NCI-H345 treated with DMSO at 0.1 percent for 48 hours (cell line): ENCODE results near the gene STK4.
"Not testable (repeated sequence)": the region's sequence is repeated elsewhere in the genome, so short reads cannot be mapped to it uniquely, and the experiment has no call there.

Experiments used
- DNase-seq: peaks from one replicate; lab custom pipeline; 2025; ENCODE audit not compliant: unreplicated experiment; lab: John Stamatoyannopoulos, UW

STK4 gene

GRCh38 chr20:45021631-45022030, 55.3 kb downstream of the STK4 start:
- DNase-seq, result no peak

GRCh38 chr20:45023140-45023539, 56.8 kb downstream of the STK4 start:
- not testable (repeated sequence) for DNase-seq

- DNase-seq, result no peak
Measured at GRCh38 chr20:45028424-45029136, 62.3 kb downstream of the STK4 start.

- DNase-seq, result no peak
Measured at GRCh38 chr20:45029884-45030283, 63.6 kb downstream of the STK4 start.

- DNase-seq, result no peak
Measured at GRCh38 chr20:45032276-45032675, 66.0 kb downstream of the STK4 start.

- no peak for DNase-seq
Measured at GRCh38 chr20:45032781-45033180, 66.5 kb downstream of the STK4 start.

- DNase-seq, result no peak
Measured at GRCh38 chr20:45034436-45034835, 68.1 kb downstream of the STK4 start.

GRCh38 chr20:45036044-45036755, 69.9 kb downstream of the STK4 start:
- no peak for DNase-seq

GRCh38 chr20:45037050-45037449, 70.7 kb downstream of the STK4 start:
- no peak for DNase-seq

- no peak for DNase-seq
Measured at GRCh38 chr20:45037635-45038034, 71.3 kb downstream of the STK4 start.

- no peak for DNase-seq
Measured at GRCh38 chr20:45038745-45039474, 72.6 kb downstream of the STK4 start.

GRCh38 chr20:45039475-45039820, 73.1 kb downstream of the STK4 start:
- DNase-seq, result no peak

GRCh38 chr20:45041464-45042337, 75.4 kb downstream of the STK4 start:
- DNase-seq, result peak; percentile 56

GRCh38 chr20:45042978-45043377, 76.7 kb downstream of the STK4 start:
- DNase-seq, result no peak

GRCh38 chr20:45044084-45044573, 77.8 kb downstream of the STK4 start:
- peak; percentile 25 for DNase-seq

GRCh38 chr20:45044601-45045000, 78.3 kb downstream of the STK4 start:
- DNase-seq, result no peak

- DNase-seq, result no peak
Measured at GRCh38 chr20:45047581-45048119, 81.3 kb downstream of the STK4 start.

GRCh38 chr20:45049438-45049837, 83.1 kb downstream of the STK4 start:
- no peak for DNase-seq

GRCh38 chr20:45049904-45050471, 83.7 kb downstream of the STK4 start:
- DNase-seq, result no peak
